SK-N-SH (cell line): Measurements from ENCODE around the gene RFX7.

Experiments
- ELF1 ChIP-seq: IDR thresholded peaks from 2 replicates; pipeline ENCODE4 v1.4.0; 2012
- EP300 ChIP-seq, 2 experiments: IDR thresholded peaks; 2 replicates each; pipeline versions ENCODE4 v1.4.0 to v1.6.1; 2012; ENCODE audit warnings: borderline replicate concordance in 1 of 2, low read depth in 1 of 2, low read length in 1 of 2
- RCOR1 ChIP-seq: fragments of 150-350 bp; IDR thresholded peaks from 2 replicates; pipeline ENCODE4 v1.6.1; 2017; ENCODE audit warnings: antibody characterized with exemption, low read length
- TAF1 ChIP-seq: IDR thresholded peaks from 2 replicates; pipeline ENCODE4 v1.6.1; 2012; ENCODE audit warnings: low read depth, mild to moderate bottlenecking, low read length, moderate library complexity, borderline replicate concordance
- TF ChIP-seq, protein P1 (sequence below): fragments of 200-600 bp; sonication (generic); IDR thresholded peaks from 2 replicates; pipeline ENCODE4 v1.6.1; 2017; ENCODE audit warnings: antibody characterized with exemption, mild to moderate bottlenecking, moderate library complexity

GRCh38 chr15:56095406-56095805, 148.3 kb downstream of the RFX7 start:
- no peak for TF ChIP-seq TAF1
- no peak for TF ChIP-seq ELF1
- TF ChIP-seq RCOR1, result no peak
- TF ChIP-seq, protein P1, sequence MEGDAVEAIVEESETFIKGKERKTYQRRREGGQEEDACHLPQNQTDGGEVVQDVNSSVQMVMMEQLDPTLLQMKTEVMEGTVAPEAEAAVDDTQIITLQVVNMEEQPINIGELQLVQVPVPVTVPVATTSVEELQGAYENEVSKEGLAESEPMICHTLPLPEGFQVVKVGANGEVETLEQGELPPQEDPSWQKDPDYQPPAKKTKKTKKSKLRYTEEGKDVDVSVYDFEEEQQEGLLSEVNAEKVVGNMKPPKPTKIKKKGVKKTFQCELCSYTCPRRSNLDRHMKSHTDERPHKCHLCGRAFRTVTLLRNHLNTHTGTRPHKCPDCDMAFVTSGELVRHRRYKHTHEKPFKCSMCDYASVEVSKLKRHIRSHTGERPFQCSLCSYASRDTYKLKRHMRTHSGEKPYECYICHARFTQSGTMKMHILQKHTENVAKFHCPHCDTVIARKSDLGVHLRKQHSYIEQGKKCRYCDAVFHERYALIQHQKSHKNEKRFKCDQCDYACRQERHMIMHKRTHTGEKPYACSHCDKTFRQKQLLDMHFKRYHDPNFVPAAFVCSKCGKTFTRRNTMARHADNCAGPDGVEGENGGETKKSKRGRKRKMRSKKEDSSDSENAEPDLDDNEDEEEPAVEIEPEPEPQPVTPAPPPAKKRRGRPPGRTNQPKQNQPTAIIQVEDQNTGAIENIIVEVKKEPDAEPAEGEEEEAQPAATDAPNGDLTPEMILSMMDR, result no peak
- no peak for TF ChIP-seq EP300 (IDR thresholded peaks at IDR 0.05; ENCODE audit: borderline replicate concordance in 1 of 2, low read depth in 1 of 2, low read length in 1 of 2)
